HepG2 (cell line): ENCODE measurements around the gene ZNF217. TPM values are rescaled to one million over a fixed set of nuclear protein-coding genes. Genes with fewer than 3 reads are reported as not detected.

Experiments
- ATAC-seq: fragments of 200-7000 bp; cut with Tn5 transposase; 3 replicates; pipeline ENCODE4 v1.9.1; 2020; ENCODE audit warnings: mild to moderate bottlenecking, moderate library complexity
- BruUV-seq: library from RNA; stranded (reverse); fragments of 400-500 nt; replicated peaks from 2 replicates; lab custom pipeline; 2021; lab: Mats Ljungman, UMichigan
- CTCF ChIA-PET: fragments of 300-600 bp; formaldehyde crosslinking; extraction: SDS; loops from one replicate; lab custom pipeline; 2021; ENCODE audit warnings: low total read pairs, inconsistent platforms, low intra/inter-chr PET ratio; lab: Yijun Ruan, JAX
- POLR2A ChIA-PET: fragments of 350-600 bp; sonication (Branson Sonifier 250); formaldehyde crosslinking; loops from one replicate; lab custom pipeline; 2020; ENCODE audit warnings: antibody characterized with exemption, inconsistent platforms; lab: Yijun Ruan, JAX
- DNase-seq: peaks from one replicate; pipeline ENCODE4 v3.0.0-alpha.2; 2015; ENCODE audit warnings: low spot score
- FAIRE-seq: peaks from 3 replicates; lab custom pipeline; 2011; peaks lifted over from hg19 to GRCh38; lab: Jason Lieb, UNC
- H2AFZ ChIP-seq: one replicate; pipeline ENCODE4 v1.6.1; 2011; ENCODE audit warnings: low read length, inconsistent platforms
- H3K27ac ChIP-seq: fragments of 300-600 bp; 3 replicates; pipeline ENCODE4 v1.8.0; 2011; ENCODE audit warnings: mixed run types, mild to moderate bottlenecking, mixed read lengths, low read length, inconsistent platforms; ENCODE audit not compliant: insufficient read depth; ENCODE audit errors: extremely low read length
- H3K27me3 ChIP-seq, 2 experiments: fragments of 200-600 bp in 1 of 2; 2 replicates in 1 of 2; 3 replicates in 1 of 2; pipeline versions ENCODE4 v1.6.0 to v1.8.0; 2011; ENCODE audit warnings: low read length in 2 of 2, mild to moderate bottlenecking in 2 of 2, moderate library complexity in 2 of 2, inconsistent platforms in 1 of 2; ENCODE audit not compliant: insufficient read depth in 2 of 2, control insufficient read depth in 1 of 2
- H3K36me3 ChIP-seq, 2 experiments: fragments of 200-600 bp in 1 of 2; replicated peaks in 1 of 2; 2 replicates in 1 of 2; 3 replicates in 1 of 2; pipeline versions ENCODE4 v1.5.1 to v1.8.0; 2011; ENCODE audit warnings: low read length in 2 of 2, inconsistent platforms in 1 of 2; ENCODE audit not compliant: insufficient read depth in 2 of 2, control insufficient read depth in 1 of 2
- H3K4me1 ChIP-seq: 2 replicates; pipeline ENCODE4 v1.5.1; 2012; ENCODE audit warnings: low read length, inconsistent platforms; ENCODE audit not compliant: insufficient read depth
- H3K4me2 ChIP-seq: 2 replicates; pipeline ENCODE4 v1.6.0; 2011; ENCODE audit warnings: low read depth, low read length, inconsistent platforms
- H3K4me3 ChIP-seq, 3 experiments: fragments of 200-600 bp in 1 of 3; sonication (generic), shearing (Covaris generic) in 1 of 3; replicated peaks in 1 of 3; 2 replicates each; pipeline ENCODE4 v1.5.1; 2011 to 2016; ENCODE audit warnings: low read length in 3 of 3, inconsistent platforms in 2 of 3, low read depth in 2 of 3, mild to moderate bottlenecking in 2 of 3, control low read depth in 1 of 3, mixed read lengths in 1 of 3; ENCODE audit not compliant: insufficient read depth in 1 of 3
- H3K79me2 ChIP-seq: one replicate; pipeline ENCODE4 v1.6.1; 2011; ENCODE audit warnings: low read length, inconsistent platforms; ENCODE audit not compliant: insufficient read depth
- H3K9ac ChIP-seq: 2 replicates; pipeline ENCODE4 v1.6.0; 2011; ENCODE audit warnings: mild to moderate bottlenecking, low read depth, low read length, inconsistent platforms; ENCODE audit not compliant: insufficient read depth
- H3K9me3 ChIP-seq: 2 replicates; pipeline ENCODE4 v1.5.1; 2012; ENCODE audit warnings: mild to moderate bottlenecking, low read length
- H4K20me1 ChIP-seq: 2 replicates; pipeline ENCODE4 v1.6.0; 2011; ENCODE audit warnings: inconsistent platforms, mild to moderate bottlenecking, low read length, moderate library complexity; ENCODE audit not compliant: insufficient read depth
- FOXC1 ChIP-seq: sonication (generic); formaldehyde crosslinking; IDR thresholded peaks from 2 replicates; pipeline ENCODE4 v1.8.0; 2022; ENCODE audit warnings: mild to moderate bottlenecking, missing genetic modification reagents, borderline replicate concordance
- JARID2 ChIP-seq: sonication (generic); formaldehyde crosslinking; IDR thresholded peaks from 2 replicates; pipeline ENCODE4 v1.8.1; 2023; ENCODE audit warnings: missing genetic modification reagents, inconsistent platforms; ENCODE audit not compliant: insufficient replicate concordance
- LRRFIP1 ChIP-seq: sonication (generic); formaldehyde crosslinking; conservative IDR thresholded peaks from 2 replicates; pipeline ENCODE4 v1.4.0; 2020; ENCODE audit warnings: missing genetic modification reagents
- MAFK ChIP-seq, 2 experiments: IDR thresholded peaks in 1 of 2; conservative IDR thresholded peaks in 1 of 2; 2 replicates each; pipeline ENCODE4 v1.6.1; 2011; ENCODE audit warnings: improper control_type of control experiment in 2 of 2, low read length in 2 of 2
- PITX1 ChIP-seq: sonication (generic); formaldehyde crosslinking; IDR thresholded peaks from 2 replicates; pipeline ENCODE4 v1.5.1; 2020; ENCODE audit warnings: mild to moderate bottlenecking, missing genetic modification reagents
- RBM22 ChIP-seq: fragments of 200-400 bp; formaldehyde crosslinking; optimal IDR thresholded peaks from 2 replicates; pipeline ENCODE3; 2017; ENCODE audit warnings: mild to moderate bottlenecking, low read length, moderate library complexity
- STAT5B ChIP-seq: sonication (generic); formaldehyde crosslinking; IDR thresholded peaks from 2 replicates; pipeline ENCODE4 v1.4.0; 2020; ENCODE audit warnings: missing genetic modification reagents
- TAF1 ChIP-seq: sonication (generic); formaldehyde crosslinking; IDR thresholded peaks from 2 replicates; pipeline ENCODE4 v1.4.0; 2020; ENCODE audit warnings: missing genetic modification reagents
- ZNF570 ChIP-seq: sonication (generic); formaldehyde crosslinking; IDR thresholded peaks from 2 replicates; pipeline ENCODE4 v1.4.0; 2020; ENCODE audit warnings: mild to moderate bottlenecking, missing genetic modification reagents, borderline replicate concordance
- WGBS: methylation state at CpG from one replicate; pipeline ENCODE4 v1.1.6; 2017; ENCODE audit warnings: low lambda C conversion rate; 5-methylcytosine and 5-hydroxymethylcytosine counted together
- in situ Hi-C: cut with HindIII; loops from 2 replicates; pipeline ENCODE4 v1.10.0; 2017; ENCODE audit warnings: low pct_unique_long_range_greater_than_20kb; ENCODE audit not compliant: extremely low pct_ligation_motif_present
- intact Hi-C: fragments of 100-400 bp; cut with micrococcal nuclease; formaldehyde crosslinking; loops from one replicate; pipeline ENCODE4 v1.10.0; 2022; ENCODE audit not compliant: unreplicated experiment
- polyA plus RNA-seq, 8 experiments: library from polyadenylated mRNA; depleted of rRNA in 3 of 8; stranded (reverse) in 7 of 8; unstranded in 1 of 8; fragments of >200 nt; fragmentation: Illumina TruSeq in 4 of 8; extraction: Trizol in 4 of 8; gene quantifications; 2 replicates each; pipeline versions ENCODE4 v1.2.1 to v1.2.3, GENCODE V29; 2011 to 2016; ENCODE audit warnings: low read depth in 4 of 8, missing spikeins in 1 of 8, mixed read lengths in 1 of 8; ENCODE audit not compliant: insufficient read depth in 1 of 8
- total RNA-seq, 5 experiments: library from RNA; depleted of rRNA; stranded (reverse); fragments of >200 nt; fragmentation: Illumina TruSeq; extraction: Trizol; gene quantifications; 2 replicates each; pipeline ENCODE4 v1.2.3, GENCODE V29; 2016; ENCODE audit warnings: low read depth in 1 of 5

Gene ZNF217
- total and polyA plus RNA-seq, 2 of the 13 experiments (the other 11 are each of a cell fraction or from before 2014, with no cell fraction given), result 22.3 to 29.8 TPM

- H3K79me2 ChIP-seq, result peaks cover 95% of the 10 kb centered on the region
- H3K9me3 ChIP-seq, result no peaks in the 10 kb centered on the region
- ChIA-PET POLR2A (interaction anchor here (1.4 kb wide), 1 partner anchor 211 kb away, joined by 3 read pairs; no protein-coding TSS in a partner anchor), CTCF (interaction anchor here (4.5 kb wide), 1 partner anchor 365 kb away, joined by 107 read pairs; no protein-coding TSS in a partner anchor)
- no peaks in the 10 kb centered on the region for H3K27me3 ChIP-seq
- H4K20me1 ChIP-seq, result peaks cover 56% of the 10 kb centered on the region
- peaks cover 64 to 78% of the 10 kb centered on the region in 2 experiments for H3K36me3 ChIP-seq
- no TSS peak for BruUV-seq
- peaks cover 38% of the 10 kb centered on the region for H3K4me1 ChIP-seq
- 95% methylated on average over 12 of the region's 12 CpGs for WGBS
- DNase-seq (no peak), FAIRE-seq (no peak), ATAC-seq (no peak)
- H3K9ac ChIP-seq, result no peak overlapping the region
- no peak overlapping the region for H2AFZ ChIP-seq
- no peak overlapping the region for H3K4me3 ChIP-seq
- intact Hi-C loops (loop anchor here (10.0 kb wide), 1 partner anchor 529 kb away; no protein-coding TSS in a partner anchor), in situ Hi-C loops (loop anchor here (5.0 to 10.0 kb wide), 6 partner anchors 296 to 629 kb away; partner anchors contain the start of gene PFDN4)
- H3K27ac ChIP-seq, result no peak overlapping the region
- H3K4me2 ChIP-seq, result no peak overlapping the region
- TF ChIP-seq STAT5B (CRISPR knock-in tag) (no peak), ZNF570 (no peak), LRRFIP1 (CRISPR knock-in tag) (no peak), MAFK (conservative IDR thresholded peaks at IDR 0.05 in 1 of 2, IDR thresholded peaks at IDR 0.05 in 1 of 2; ENCODE audit: low read length in 2 of 2) (no peak), TAF1 (CRISPR knock-in tag) (no peak), FOXC1 (CRISPR knock-in tag) (0 out of 2 replicates have a peak, but pooled peaks have one; percentile 28), JARID2 (CRISPR knock-in tag) (no peak), RBM22 (peak; percentile 12), PITX1 (CRISPR knock-in tag) (no peak)
Observed at GRCh38 chr20:53576195-53576580, 17.5 kb downstream of the ZNF217 start.
